Measurements from ENCODE around the gene ARMC7. TPM values are rescaled to one million over a fixed set of nuclear protein-coding genes. Genes with fewer than 3 reads are reported as not detected.
A peak's percentile ranks its signal among the peaks of the same experiment; 100 is the strongest.

The ARMC7 gene
- total RNA-seq, 3 donors from 2014 or later (not counting 1 experiment from before 2014, with no cell fraction given) = 9.3 to 18.6 (median 11.3) TPM

DNA sequence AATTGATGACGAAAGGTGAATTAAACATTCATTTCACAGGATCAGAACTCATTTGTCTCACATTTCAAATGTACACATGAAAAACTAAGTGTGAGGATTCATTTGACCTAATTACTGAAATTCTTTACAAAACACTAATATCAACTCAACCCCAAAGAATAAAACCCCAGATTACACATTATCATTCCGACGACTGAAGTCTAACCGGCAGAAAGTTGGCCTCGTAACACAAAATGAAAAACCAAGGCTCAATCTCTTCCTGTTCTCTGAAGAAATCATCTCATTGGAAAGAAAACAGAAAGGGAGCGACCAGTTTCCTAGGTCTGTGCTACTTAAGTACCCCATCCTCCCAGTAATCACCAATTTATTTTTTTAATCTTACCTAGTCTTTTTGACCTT lies 42.8 kb downstream of the ARMC7 start:
- no peaks in the 10 kb centered on the region for H3K27me3 Mint-ChIP-seq (ENCODE audit: low read depth in 2 of 2)
- no peak overlapping the region for H3K27ac Mint-ChIP-seq
- H3K4me1 Mint-ChIP-seq = peaks cover 34 to 40% of the 10 kb centered on the region in 2 donors
- ATAC-seq = no peak
- Histone ChIP-seq H3K4me1 (ENCODE audit: control insufficient read depth, insufficient read depth, low read length) (peaks cover 21% of the 10 kb centered on the region), H3K36me3 (ENCODE audit: control insufficient read depth, insufficient read depth, low read length) (peaks cover 3% of the 10 kb centered on the region), H3K27ac (ENCODE audit: low read length) (no peak overlapping the region), H3K9me3 (ENCODE audit: control insufficient read depth, insufficient read depth, low read length) (no peaks in the 10 kb centered on the region), H3K4me3 (ENCODE audit: low read length) (no peak overlapping the region), H3K27me3 (ENCODE audit: control insufficient read depth, insufficient read depth, low read length) (no peaks in the 10 kb centered on the region)
- H3K36me3 Mint-ChIP-seq = peaks cover 10% of the 10 kb centered on the region
- TF ChIP-seq, protein P1, sequence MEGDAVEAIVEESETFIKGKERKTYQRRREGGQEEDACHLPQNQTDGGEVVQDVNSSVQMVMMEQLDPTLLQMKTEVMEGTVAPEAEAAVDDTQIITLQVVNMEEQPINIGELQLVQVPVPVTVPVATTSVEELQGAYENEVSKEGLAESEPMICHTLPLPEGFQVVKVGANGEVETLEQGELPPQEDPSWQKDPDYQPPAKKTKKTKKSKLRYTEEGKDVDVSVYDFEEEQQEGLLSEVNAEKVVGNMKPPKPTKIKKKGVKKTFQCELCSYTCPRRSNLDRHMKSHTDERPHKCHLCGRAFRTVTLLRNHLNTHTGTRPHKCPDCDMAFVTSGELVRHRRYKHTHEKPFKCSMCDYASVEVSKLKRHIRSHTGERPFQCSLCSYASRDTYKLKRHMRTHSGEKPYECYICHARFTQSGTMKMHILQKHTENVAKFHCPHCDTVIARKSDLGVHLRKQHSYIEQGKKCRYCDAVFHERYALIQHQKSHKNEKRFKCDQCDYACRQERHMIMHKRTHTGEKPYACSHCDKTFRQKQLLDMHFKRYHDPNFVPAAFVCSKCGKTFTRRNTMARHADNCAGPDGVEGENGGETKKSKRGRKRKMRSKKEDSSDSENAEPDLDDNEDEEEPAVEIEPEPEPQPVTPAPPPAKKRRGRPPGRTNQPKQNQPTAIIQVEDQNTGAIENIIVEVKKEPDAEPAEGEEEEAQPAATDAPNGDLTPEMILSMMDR (IDR thresholded peaks at IDR 0.05) = no peak
- no peaks in the 10 kb centered on the region for H3K9me3 Mint-ChIP-seq
- intact Hi-C loops (cut with micrococcal nuclease) = loop anchor here (5.0 kb wide), 1 partner anchor 40 kb away; no protein-coding TSS in a partner anchor
- no peak for DNase-seq
- WGBS (ENCODE audit: insufficient coverage) = 76% methylated on average over 5 of the region's 6 CpGs
- peak overlapping the region; percentile 95 for H3K4me3 Mint-ChIP-seq

- H3K4me1 Mint-ChIP-seq = peaks cover 34 to 40% of the 10 kb centered on the region in 2 donors
- H3K4me3 Mint-ChIP-seq = peak overlapping the region; percentile 95
- Histone ChIP-seq H3K4me3 (ENCODE audit: low read length) (peak overlapping the region; percentile 90), H3K4me1 (ENCODE audit: control insufficient read depth, insufficient read depth, low read length) (peaks cover 21% of the 10 kb centered on the region), H3K36me3 (ENCODE audit: control insufficient read depth, insufficient read depth, low read length) (no peaks in the 10 kb centered on the region), H3K27me3 (ENCODE audit: control insufficient read depth, insufficient read depth, low read length) (no peaks in the 10 kb centered on the region), H3K27ac (ENCODE audit: low read length) (no peak overlapping the region), H3K9me3 (ENCODE audit: control insufficient read depth, insufficient read depth, low read length) (no peaks in the 10 kb centered on the region)
- no peaks in the 10 kb centered on the region for H3K9me3 Mint-ChIP-seq
- ATAC-seq = no peak
- 11% methylated on average over 28 of the region's 28 CpGs for WGBS (ENCODE audit: insufficient coverage)
- peak overlapping the region; percentile 85 to 89 for H3K27ac Mint-ChIP-seq
- TF ChIP-seq, protein P1 (IDR thresholded peaks at IDR 0.05) = no peak
- DNase-seq = peak in 1 of 2 donors; percentile 39
- intact Hi-C loops (cut with micrococcal nuclease) = loop anchor here (5.0 kb wide), 1 partner anchor 41 kb away; no protein-coding TSS in a partner anchor
- no peaks in the 10 kb centered on the region for H3K27me3 Mint-ChIP-seq (ENCODE audit: low read depth in 2 of 2)
- H3K36me3 Mint-ChIP-seq = peaks cover 8% of the 10 kb centered on the region
Measured at GRCh38 chr17:75152922-75153779, 43.4 kb downstream of the ARMC7 start.

GRCh38 chr17:75153780-75154194 lies 44.0 kb downstream of the ARMC7 start:
- WGBS (ENCODE audit: insufficient coverage) = under 1% methylated on average over 35 of the region's 35 CpGs

More at GRCh38 chr17:75153780-75154194, 44.0 kb downstream of the ARMC7 start:
- Histone ChIP-seq H3K4me3 (ENCODE audit: low read length) (peak overlapping the region; percentile 90), H3K27ac (ENCODE audit: low read length) (no peak overlapping the region), H3K36me3 (ENCODE audit: control insufficient read depth, insufficient read depth, low read length) (no peaks in the 10 kb centered on the region), H3K27me3 (ENCODE audit: control insufficient read depth, insufficient read depth, low read length) (no peaks in the 10 kb centered on the region), H3K4me1 (ENCODE audit: control insufficient read depth, insufficient read depth, low read length) (peaks cover 21% of the 10 kb centered on the region), H3K9me3 (ENCODE audit: control insufficient read depth, insufficient read depth, low read length) (no peaks in the 10 kb centered on the region)
- Mint-ChIP-seq H3K4me1 (peaks cover 29 to 37% of the 10 kb centered on the region in 2 donors), H3K9me3 (no peaks in the 10 kb centered on the region), H3K27me3 (ENCODE audit: low read depth in 2 of 2) (no peaks in the 10 kb centered on the region), H3K36me3 (peaks cover 2% of the 10 kb centered on the region), H3K27ac (peak overlapping the region; percentile 85 to 89), H3K4me3 (peak overlapping the region; percentile 95)
- TF ChIP-seq, protein P1 (IDR thresholded peaks at IDR 0.05) = no peak
- no peak for ATAC-seq
- peak in 1 of 2 donors; percentile 24 for DNase-seq
- intact Hi-C loops (cut with micrococcal nuclease) = loop anchor here (5.0 kb wide), 1 partner anchor 41 kb away; no protein-coding TSS in a partner anchor
